NT2/D1 (cell line): ENCODE measurements around the gene ELOVL7.

ENCODE experiments used
- SUZ12 ChIP-seq: IDR thresholded peaks from 2 replicates; pipeline ENCODE4 v1.6.1; 2011; ENCODE audit not compliant: insufficient read length, insufficient read depth; ENCODE audit errors: extremely low read depth
- YY1 ChIP-seq: IDR thresholded peaks from 2 replicates; pipeline ENCODE4 v1.6.1; 2011; ENCODE audit not compliant: insufficient read length, insufficient read depth

GRCh38 chr5:60744682-60745081, 99.4 kb downstream of the ELOVL7 start:
- TF ChIP-seq YY1 = no peak
- no peak for TF ChIP-seq SUZ12
